ENCODE data around the gene SLC39A5. TPM values are rescaled to one million over a fixed set of nuclear protein-coding genes. Genes with fewer than 3 reads are reported as not detected.

SLC39A5 gene
- total RNA-seq, 1 donor from 2014 or later, result not detected

DNA sequence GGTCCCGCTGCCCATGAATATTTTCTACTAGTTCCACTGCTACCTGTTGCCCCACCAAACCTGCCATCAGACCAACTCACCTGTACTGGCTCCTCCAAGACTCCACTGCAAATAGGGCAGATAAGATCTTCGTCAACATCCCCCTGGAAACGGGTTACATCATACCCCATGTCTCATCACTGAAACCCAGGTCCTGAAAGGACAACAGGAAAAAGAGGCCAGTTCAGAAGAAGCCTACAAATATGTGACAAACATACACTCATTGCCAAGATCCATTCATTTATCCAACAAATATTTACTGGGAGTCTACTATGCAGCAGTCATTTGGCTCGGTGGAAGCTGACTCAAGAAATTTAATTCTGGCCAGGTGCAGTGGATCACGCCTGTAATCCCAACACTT lies 16.0 kb upstream of the SLC39A5 start:
- DNase-seq, result no peak

DNA sequence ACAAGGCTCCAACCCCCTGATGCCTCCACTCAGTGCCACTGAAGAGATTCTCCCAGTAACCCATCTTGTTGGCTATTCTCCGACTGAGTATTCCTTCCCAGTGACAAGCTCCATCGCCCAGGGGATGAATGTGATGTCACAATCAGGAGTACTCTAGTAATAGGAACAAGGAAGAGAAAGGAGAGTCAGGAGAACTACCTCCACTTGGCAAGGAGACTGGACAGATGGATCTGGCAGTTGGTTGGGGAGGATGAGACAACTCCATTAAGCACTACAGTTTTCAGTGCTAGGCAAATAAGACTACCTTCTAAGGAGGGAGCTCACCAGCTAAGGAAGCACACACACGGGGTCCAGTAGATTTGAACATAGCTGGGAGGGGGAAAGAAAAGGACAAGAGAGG lies 13.4 kb upstream of the SLC39A5 start:
- no peak for DNase-seq

DNA sequence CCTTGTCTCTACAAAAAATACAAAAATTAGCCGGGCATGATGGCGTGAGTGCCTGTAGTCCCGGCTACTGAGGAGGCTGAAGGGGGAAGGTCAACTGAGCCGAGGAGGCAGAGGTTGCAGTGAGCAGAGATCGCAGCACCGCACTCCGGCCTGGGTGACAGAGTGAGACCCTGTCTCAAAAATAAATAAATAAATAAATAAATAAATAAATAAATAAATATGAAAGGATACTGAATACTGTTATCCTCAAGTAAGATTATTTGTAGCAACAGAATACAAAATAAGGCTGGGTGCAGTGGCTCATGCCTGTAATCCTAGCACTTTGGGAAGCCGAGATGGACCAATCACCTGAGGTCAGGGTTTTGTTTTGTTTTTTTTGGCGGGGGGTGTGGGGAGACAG lies 10.0 kb upstream of the SLC39A5 start:
- no peak for DNase-seq

DNA sequence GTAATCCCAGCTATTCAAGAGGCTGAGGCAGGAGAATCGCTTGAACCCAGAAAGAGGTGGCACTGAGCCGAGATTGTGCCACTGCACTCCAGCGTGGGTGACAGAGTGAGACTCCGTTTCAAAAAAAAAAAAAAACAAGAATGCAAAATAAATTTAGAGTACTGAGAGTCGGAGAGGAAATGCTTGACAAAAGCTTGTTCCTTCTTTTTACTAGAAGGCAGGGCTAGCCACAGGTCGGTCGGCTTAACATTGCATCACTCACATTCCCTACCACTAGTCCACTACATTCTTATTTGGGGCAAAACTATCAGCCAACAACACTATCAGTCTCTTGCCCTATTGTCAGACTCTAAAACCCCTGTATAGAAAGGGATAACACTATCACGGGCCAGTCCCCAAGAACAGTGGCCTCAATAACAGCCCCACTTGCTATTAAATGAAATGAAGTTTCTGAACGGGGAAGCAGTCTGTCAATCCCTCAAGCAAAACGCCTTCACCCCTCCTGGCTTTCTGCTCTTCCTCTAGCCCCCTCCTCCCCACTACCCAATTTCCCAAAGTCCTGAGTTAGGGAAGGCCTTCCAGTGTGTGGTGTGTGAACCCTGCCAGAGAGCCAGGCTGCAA lies 9.1 kb upstream of the SLC39A5 start:
- peak; percentile 40 for DNase-seq

DNA sequence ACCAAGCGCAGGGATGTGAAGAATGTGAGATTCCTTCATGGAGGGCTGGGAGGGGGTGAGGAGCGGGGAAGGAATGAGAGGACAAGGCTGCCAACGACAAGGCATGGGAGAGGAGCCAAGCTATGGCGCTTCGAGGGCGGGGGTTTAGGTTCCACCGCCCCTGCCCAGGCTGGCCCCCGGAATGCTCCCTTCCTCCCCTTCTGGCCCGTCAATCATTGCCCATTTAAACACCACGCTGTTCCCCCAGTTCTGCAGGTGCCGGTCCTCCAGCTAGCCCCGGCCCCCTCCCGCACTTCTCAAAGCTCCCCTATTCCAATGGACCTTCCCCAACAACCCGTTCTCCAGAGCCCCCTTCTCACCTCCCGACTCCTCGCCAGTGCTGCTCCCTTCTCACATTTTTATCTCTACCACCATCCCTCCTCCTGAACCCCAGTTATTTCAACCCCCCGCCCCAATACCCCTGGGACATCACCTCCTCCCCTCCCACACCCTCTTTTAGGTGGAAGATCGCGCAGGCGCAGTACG lies 8.6 kb upstream of the SLC39A5 start:
- peak; percentile 59 for DNase-seq

DNA sequence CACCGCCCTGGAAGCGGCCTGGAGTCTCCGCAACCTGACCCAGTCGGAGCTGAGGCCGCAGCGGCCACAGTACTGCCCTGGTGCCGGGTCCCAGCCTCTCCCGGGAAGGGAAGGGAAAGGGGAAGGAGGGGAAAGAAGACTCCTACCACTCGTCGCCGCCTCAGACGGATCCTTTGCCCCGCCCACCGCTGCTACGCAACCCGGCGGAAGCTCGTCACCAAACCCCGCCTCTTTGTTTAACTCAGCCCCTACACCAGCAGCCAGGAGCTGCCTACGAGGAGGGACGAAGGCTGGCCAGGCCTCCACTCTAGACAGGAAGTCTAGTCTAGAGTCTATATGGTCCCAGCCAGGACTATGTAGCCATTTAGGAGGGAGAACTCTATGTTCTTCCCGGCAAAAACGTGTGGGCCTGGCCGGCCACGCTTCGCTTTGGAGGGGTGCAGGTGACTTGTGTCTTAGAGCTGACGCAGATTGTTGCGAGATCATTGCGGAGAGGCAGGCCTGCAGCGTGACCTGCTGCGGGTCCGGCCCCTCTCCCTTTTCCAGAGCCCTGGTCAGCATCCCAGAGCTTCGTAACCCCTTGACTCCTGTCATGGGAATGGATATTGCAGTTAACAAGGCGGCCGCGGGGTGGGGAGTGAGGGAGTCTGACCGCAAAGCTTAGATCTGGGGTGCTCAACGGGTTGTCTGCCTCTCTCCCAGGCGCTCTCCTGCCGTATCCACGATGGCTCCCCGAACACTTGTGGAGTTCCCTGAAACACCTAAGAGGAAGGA lies 7.9 kb upstream of the SLC39A5 start, which contains the start of gene RNF41:
TSS of gene RNF41 (minus strand) at position 166 of the 774 bp plus-strand sequence. CDS start 7,875 bp downstream, outside the sequence.
- DNase-seq, result peak; percentile 97

DNA sequence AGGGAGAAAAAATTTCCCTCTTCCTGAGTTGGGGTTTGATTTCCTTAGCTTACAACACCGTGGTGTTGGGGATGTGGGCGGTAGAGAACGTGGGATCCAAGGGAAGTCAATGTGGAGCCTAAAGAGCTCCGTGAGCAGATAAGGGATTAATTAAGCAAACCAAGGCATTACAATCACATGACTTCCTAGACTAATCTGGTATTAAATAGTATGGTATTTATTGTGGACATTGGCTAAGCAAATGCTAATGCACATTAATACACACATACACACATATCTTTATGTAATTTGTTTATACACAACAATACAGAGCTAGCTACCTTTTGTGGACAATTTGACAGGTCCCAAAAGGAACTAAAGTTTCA lies 7.3 kb upstream of the SLC39A5 start:
- no peak for DNase-seq

DNA sequence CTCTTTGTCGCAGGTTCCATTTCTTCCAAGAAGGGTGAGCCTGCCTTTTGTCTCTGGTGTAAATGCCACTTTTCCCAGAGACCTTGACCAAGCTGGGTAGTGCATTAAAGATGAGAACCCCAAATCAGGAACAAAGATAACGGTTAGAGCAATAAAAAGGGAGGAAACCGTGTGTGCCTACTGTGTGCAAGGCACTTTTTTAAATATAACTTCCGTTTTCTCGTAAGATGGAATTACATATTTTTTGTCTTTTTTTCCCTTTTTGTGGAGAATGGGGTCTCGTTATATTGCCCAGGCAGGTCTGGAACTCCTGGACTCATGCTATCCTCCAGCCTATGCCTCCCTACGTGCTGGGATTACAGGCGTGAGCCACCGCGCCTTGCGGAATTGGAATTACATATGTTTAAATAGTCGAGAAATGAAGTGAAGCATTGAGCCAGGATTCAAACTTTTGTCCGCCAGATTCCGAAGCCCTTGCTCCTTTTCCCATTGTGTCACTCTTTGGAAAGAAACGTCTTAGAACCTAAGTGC lies 6.2 kb upstream of the SLC39A5 start:
- no peak for DNase-seq

DNA sequence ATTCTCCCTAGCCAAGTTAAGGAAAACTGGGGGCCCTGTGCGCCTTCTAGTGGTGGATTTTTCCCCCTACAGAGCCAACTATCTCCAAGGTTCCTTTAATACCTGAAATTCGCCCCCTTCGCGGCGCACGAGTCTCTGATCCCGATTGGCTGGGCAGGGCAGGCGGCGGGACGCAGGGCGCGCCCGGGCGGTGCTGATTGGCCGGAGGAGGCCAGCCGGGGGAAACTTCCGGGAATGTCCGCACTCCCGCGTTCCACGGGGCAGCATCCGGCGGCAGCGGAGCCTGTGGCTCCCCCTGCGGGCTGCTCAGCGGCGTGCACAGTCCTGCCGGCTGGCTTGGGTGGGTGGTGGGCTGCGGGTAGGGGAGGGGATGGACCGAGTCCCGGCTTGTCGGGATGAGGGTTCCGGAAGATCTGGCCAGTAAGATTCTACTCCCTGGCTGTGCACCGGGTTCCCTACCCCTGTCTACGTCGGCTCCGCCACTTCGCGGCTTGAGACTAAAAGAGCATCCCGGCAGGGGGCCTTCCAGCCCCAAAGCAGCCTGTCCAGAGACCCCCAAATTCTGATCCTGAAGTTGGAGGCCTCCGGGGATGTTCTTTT lies 5.6 kb upstream of the SLC39A5 start, which contains the start of gene NABP2:
TSS of gene NABP2 (plus strand) at position 241 of the 600 bp plus-strand sequence. CDS start 515 bp downstream, outside the sequence.
- DNase-seq, result peak; percentile 99

DNA sequence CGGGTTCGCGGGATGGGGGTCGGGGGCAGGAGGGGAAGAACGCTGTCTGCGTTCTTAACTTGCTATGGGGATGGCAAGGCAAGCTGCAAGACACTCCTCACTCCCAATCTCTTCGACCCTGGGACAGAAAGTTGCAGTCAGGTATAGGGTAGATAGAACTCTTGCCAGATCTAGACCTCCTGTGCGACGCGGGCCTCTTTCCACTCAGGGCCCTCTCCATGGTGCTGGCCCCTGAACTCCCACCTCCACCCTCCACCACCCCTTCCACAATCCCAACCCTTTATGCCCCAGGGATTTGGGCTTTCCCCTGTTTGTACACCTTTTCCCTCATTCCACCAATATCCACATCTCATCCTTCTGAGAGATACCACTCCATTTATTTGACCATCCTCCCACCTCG lies 4.9 kb upstream of the SLC39A5 start:
- no peak for DNase-seq

DNA sequence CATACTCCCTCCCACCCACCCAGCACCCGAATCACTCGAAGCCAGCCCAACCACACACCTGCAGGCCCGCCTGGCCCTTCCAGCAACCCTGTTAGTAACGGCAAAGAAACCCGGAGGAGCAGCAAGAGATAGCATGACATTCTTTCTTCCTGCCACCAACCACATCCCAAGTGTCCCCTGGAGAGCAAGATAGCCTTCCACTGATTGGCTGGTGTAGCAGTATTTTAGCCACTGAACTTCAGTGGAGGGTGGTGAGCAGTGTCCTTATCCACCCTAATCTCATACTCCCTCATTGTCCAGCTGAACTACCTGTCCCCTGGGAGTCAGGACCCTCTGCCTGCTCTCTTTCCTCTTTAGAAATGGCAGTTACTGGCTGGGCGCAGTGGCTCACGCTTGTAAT lies 769 bp upstream of the SLC39A5 start:
- DNase-seq, result no peak

DNA sequence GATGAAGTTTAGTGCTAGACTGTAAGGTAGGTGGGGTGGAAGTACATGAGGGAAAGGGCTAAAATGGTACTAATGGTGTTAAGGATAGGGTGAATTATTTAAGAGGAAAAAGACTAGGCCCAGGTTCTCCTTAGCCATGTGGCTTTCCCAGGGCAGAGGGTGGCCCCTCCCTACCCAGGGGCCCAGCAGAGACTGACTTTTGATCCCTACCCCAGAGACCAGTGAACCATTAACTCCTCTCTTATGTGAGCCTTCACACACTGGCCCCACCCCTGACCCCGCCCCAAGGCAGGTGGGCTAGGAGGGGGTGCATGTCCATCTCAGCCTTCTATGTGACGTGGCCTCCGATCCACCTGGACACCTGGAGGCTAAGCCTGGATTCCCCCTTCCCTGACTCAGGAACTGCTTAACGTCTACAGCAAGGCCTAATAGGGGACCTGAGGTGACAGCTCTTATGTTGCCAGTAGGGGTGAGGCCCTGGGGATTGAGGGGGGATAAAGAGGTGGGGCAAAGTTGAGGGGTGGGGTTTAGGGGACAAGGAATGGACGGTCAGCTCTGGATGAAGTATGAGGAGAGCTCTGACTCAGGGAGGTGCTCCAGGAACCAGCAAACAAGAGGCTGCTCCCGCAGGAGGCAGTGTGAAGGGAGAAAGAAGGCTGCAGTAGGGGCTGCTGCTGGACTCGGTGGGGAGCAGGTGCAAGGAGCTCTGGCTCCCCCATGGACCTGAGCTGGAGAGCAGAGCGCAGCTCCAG lies 757 bp downstream of the SLC39A5 start:
- no peak for DNase-seq

DNA sequence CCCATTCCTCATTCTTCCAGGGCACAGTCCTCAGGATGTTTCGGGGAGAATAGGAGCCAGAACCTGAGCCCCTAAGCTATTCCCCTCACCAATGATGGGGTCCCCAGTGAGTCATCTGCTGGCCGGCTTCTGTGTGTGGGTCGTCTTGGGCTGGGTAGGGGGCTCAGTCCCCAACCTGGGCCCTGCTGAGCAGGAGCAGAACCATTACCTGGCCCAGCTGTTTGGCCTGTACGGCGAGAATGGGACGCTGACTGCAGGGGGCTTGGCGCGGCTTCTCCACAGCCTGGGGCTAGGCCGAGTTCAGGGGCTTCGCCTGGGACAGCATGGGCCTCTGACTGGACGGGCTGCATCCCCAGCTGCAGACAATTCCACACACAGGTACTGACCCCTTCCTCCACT lies 1.3 kb downstream of the SLC39A5 start:
- no peak for DNase-seq

DNA sequence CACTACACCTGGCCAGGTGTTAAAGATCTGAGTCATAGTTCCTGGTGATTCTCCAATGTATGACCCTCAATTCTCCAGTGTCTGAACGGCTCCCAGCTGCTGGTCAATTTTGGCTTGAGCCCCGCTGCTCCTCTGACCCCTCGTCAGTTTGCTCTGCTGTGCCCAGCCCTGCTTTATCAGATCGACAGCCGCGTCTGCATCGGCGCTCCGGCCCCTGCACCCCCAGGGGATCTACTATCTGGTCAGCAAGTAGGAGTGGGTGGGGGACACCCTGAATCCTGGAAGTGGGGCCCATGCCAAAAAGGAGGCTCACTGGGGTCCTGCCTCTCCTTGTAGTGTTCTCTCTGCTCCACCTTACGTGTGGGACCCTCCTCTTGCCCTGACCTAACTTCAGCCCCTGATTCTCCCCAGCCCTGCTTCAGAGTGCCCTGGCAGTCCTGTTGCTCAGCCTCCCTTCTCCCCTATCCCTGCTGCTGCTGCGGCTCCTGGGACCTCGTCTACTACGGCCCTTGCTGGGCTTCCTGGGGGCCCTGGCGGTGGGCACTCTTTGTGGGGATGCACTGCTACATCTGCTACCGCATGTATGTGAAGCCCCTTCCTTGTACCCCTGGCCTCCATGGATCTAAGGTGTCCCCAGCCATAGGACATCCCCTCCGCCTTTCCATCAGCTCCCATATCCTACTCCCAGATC lies 5.0 kb downstream of the SLC39A5 start:
- DNase-seq, result no peak

DNA sequence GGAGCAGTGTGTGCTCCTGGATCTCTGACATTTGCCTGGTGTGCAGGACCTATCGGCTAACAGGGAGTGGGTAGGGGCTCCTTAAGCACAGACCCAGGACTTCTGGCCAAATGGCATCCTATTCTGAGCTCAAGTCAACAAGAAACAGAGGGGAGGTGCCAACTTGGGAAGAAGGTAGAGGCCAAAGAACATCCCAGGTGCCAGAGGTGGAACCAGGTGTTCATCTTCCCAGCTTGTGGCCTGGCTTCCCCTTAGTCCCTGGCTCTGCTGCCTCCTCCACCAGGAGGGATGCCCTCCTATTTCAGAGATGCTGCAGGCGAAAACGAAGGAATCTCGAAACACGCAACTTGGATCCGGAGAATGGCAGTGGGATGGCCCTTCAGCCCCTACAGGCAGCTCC lies 6.2 kb downstream of the SLC39A5 start:
- DNase-seq, result no peak

DNA sequence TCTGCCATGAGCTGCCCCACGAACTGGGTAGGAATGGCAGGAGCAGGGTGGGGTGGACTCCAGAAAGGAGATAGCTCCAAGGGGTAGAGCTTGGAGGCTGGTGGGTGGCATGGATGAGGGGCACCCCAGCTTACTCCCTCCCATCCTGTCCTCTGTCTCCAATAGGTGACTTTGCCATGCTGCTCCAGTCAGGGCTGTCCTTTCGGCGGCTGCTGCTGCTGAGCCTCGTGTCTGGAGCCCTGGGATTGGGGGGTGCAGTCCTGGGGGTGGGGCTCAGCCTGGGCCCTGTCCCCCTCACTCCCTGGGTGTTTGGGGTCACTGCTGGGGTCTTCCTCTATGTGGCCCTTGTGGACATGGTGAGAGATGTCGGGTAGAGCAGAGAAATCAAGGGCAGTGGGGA lies 7.1 kb downstream of the SLC39A5 start:
- no peak for DNase-seq

DNA sequence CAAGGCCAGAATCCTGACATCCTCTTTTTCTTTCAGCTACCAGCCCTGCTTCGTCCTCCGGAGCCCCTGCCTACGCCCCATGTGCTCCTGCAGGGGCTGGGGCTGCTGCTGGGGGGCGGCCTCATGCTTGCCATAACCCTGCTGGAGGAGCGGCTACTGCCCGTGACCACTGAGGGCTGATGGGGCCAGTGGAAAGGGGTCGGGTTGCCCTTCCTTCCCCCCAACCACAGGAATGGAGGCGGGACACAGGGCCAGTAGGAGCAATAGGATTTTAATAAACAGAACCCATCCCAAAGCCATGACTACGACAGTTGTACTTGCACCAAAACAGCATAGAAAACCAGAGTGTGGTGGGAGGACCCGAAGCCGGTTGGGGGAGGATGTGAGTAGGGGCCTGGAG lies 7.7 kb downstream of the SLC39A5 start:
- no peak for DNase-seq

DNA sequence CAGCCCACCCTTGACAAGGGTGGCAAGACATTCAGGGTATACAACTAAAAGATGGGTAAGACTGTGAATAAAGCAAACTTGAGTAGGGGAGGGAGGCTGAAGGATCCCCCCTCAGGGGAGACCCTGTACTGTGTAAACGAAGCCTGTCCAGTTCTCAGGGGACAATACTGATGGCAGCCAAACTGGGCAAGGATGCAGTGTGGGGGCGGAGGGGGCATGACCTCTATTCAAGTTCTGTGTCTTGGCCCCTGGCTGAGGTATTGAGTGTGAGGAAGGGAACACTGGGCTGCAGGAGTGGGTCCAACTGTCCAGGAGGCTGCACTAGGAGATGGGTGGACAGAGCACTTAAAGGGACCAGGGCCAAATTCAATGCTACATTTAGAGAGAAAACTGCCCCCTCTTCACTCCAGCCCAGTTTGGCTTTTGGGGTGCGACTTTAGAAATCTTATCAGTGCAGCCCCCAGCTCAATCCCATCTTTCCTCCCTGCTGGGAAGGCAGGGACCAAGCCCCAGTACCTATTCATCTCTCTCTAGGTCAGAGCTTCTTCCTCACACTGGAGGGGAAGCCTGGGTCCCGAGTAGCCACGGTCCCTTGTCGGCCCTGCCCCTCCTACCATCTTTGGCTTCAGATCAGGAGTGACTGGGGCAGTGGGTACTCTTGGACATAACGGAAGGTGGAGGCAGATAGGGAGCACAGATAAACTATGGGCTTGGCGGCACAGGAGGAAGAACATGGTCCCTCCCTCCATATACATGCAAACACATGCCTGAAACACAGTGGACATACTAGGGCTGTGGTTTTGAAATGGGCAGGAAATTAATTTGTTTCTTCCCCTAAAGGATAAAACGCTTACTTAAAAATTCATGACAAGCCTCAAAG lies 11.8 kb downstream of the SLC39A5 start:
- DNase-seq, result no peak

DNA sequence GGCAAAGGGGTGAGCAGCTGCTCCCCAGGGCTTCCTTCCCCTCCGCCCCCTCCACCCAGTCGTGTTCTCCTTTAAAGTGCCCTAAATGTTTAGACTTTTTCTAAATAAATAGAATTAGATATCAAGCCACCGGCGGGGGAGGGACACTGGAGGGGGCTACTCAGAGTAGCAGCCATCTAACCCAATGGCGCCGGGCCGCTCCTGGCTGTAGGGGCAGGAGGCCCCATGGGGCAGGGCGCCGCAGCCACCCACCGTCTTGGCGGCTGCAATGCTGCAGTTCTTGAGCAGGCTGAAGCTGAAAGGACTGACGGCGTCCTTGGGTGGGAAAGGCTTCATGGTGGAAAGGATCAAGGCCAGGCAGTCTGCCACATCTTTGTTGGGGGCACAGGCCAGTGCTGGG lies 13.1 kb downstream of the SLC39A5 start:
- no peak for DNase-seq

DNA sequence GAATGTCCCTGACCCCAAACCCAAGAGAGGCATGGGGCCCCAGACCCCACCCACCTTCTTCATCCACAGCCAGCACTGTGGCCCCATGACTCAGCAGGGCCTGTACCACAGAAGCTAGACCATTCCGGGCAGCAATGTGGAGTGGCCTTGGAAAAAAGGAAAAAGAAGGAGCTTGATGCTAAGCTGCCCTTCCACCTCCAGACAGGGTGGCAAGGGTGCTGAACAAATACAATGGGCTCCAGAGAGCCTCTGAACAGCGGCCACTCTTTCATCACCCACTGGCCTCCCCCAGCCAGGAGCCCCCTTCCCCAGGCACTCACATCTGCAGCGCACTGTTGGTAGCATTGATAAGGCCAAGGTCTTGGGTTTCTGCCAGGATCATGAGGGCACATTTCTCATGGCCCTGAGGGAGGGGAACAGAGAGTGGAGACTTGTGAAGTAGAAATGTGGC lies 13.9 kb downstream of the SLC39A5 start:
- no peak for DNase-seq

DNA sequence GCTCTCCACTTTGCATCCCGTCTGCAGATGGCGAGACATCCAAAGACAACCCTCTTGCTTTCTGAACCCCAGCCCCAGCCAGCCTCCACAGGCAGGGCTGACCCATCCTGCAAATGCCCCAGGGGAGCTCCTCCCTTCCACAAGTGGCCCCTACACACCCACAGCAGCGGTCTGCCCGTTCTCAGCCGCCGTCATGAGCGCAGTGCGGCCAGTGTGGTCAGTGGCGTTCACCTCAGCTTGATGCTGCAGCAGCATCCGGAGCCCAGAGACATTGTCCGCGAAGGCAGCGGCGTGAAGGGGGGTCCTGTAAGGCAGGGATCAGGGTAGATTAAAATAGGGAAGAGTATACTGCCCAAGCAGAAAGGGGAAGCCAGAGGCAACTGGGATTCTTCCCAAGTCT lies 14.6 kb downstream of the SLC39A5 start:
- no peak for DNase-seq

Data from dermis blood vessel endothelial cell (primary cell).